Osteocyte (in vitro differentiated cells): ENCODE results near the gene LHX3. TPM values are rescaled to one million over a fixed set of nuclear protein-coding genes. Genes with fewer than 3 reads are reported as not detected.

ENCODE experiments used
- DNase-seq: peaks from one replicate; pipeline ENCODE4 v3.0.0; 2021; ENCODE audit warnings: mixed read lengths; ENCODE audit not compliant: unreplicated experiment; ENCODE audit errors: extremely low spot score
- H3K27ac Mint-ChIP-seq: one replicate; pipeline ENCODE4 v1.8.0; 2021; ENCODE audit warnings: mild to moderate bottlenecking, mixed read lengths; ENCODE audit not compliant: unreplicated experiment
- H3K27me3 Mint-ChIP-seq: one replicate; pipeline ENCODE4 v1.8.0; 2021; ENCODE audit warnings: mixed read lengths; ENCODE audit not compliant: unreplicated experiment
- H3K36me3 Mint-ChIP-seq: one replicate; pipeline ENCODE4 v1.8.0; 2021; ENCODE audit warnings: mixed read lengths; ENCODE audit not compliant: unreplicated experiment
- H3K4me1 Mint-ChIP-seq: one replicate; pipeline ENCODE4 v1.8.0; 2021; ENCODE audit warnings: mixed read lengths; ENCODE audit not compliant: unreplicated experiment
- H3K4me3 Mint-ChIP-seq: one replicate; pipeline ENCODE4 v1.8.0; 2021; ENCODE audit warnings: mild to moderate bottlenecking, moderate library complexity, mixed read lengths; ENCODE audit not compliant: unreplicated experiment
- H3K9me3 Mint-ChIP-seq: one replicate; pipeline ENCODE4 v1.8.0; 2021; ENCODE audit warnings: mixed read lengths; ENCODE audit not compliant: unreplicated experiment
- CTCF ChIP-seq: fragments of 200-600 bp; sonication (generic); IDR thresholded peaks from 2 replicates; pipeline ENCODE4 v1.5.0; 2021; ENCODE audit warnings: antibody characterized with exemption, mild to moderate bottlenecking, moderate library complexity
- total RNA-seq: library from RNA; stranded (reverse); gene quantifications from 2 replicates; pipeline ENCODE4 v1.2.1, GENCODE V29; 2021

Gene LHX3
- total RNA-seq, 1 donor from 2014 or later, result not detected

- Mint-ChIP-seq H3K4me3 (no peak overlapping the region), H3K36me3 (no peaks in the 10 kb centered on the region), H3K27ac (no peak overlapping the region), H3K4me1 (no peaks in the 10 kb centered on the region), H3K9me3 (no peaks in the 10 kb centered on the region), H3K27me3 (no peaks in the 10 kb centered on the region)
- TF ChIP-seq CTCF, result no peak
- no peak for DNase-seq
Observed at GRCh38 chr9:136149337-136149736, 55.6 kb downstream of the LHX3 start.

- no peak for DNase-seq
- TF ChIP-seq CTCF, result no peak
- Mint-ChIP-seq H3K4me3 (no peak overlapping the region), H3K4me1 (no peaks in the 10 kb centered on the region), H3K27ac (no peak overlapping the region), H3K9me3 (no peaks in the 10 kb centered on the region), H3K36me3 (no peaks in the 10 kb centered on the region), H3K27me3 (no peaks in the 10 kb centered on the region)
Observed at GRCh38 chr9:136148766-136149165, 56.2 kb downstream of the LHX3 start.

- no peaks in the 10 kb centered on the region for H3K27me3 Mint-ChIP-seq
- no peak for DNase-seq
- H3K36me3 Mint-ChIP-seq, result no peaks in the 10 kb centered on the region
- no peaks in the 10 kb centered on the region for H3K9me3 Mint-ChIP-seq
- H3K4me1 Mint-ChIP-seq, result no peaks in the 10 kb centered on the region
- no peak for TF ChIP-seq CTCF
- H3K4me3 Mint-ChIP-seq, result no peak overlapping the region
- H3K27ac Mint-ChIP-seq, result no peak overlapping the region
Observed at GRCh38 chr9:136147890-136148714, 56.8 kb downstream of the LHX3 start.

GRCh38 chr9:136147038-136147889 lies 57.7 kb downstream of the LHX3 start:
- H3K4me3 Mint-ChIP-seq, result no peak overlapping the region
- H3K36me3 Mint-ChIP-seq, result no peaks in the 10 kb centered on the region
- TF ChIP-seq CTCF, result no peak
- H3K27ac Mint-ChIP-seq, result no peak overlapping the region
- DNase-seq, result no peak
- H3K27me3 Mint-ChIP-seq, result no peaks in the 10 kb centered on the region
- no peaks in the 10 kb centered on the region for H3K9me3 Mint-ChIP-seq
- H3K4me1 Mint-ChIP-seq, result no peaks in the 10 kb centered on the region

Other genes starting within 250 kb of the LHX3 start
- 38.9 and 41.9 TPM in 2 replicates for gene UBAC1, start 243.8 kb downstream of the LHX3 start, total RNA-seq
- 40.1 and 41.4 TPM in 2 replicates for gene NACC2, start 109.8 kb downstream of the LHX3 start, total RNA-seq
- gene TMEM250, start 86.3 kb downstream of the LHX3 start, total RNA-seq, result 34.0 and 38.2 TPM in 2 replicates
- gene QSOX2, start 40.7 kb upstream of the LHX3 start, total RNA-seq, result 15.5 and 17.1 TPM in 2 replicates
- gene CCDC187, start 99.0 kb upstream of the LHX3 start, total RNA-seq, result not detected in 2 replicates
- 32.5 and 37.1 TPM in 2 replicates for gene GPSM1, start 122.4 kb upstream of the LHX3 start, total RNA-seq
- gene DNLZ, start 158.6 kb upstream of the LHX3 start, total RNA-seq, result 16.6 and 17.6 TPM in 2 replicates
- 0.89 and 0.94 TPM in 2 replicates for gene CARD9, start 168.5 kb upstream of the LHX3 start, total RNA-seq
- 8.9 and 9.9 TPM in 2 replicates for gene SNAPC4, start 195.0 kb upstream of the LHX3 start, total RNA-seq
- gene ENTR1, start 205.5 kb upstream of the LHX3 start, total RNA-seq, result 54.8 and 57.9 TPM in 2 replicates
- 51.9 and 52.8 TPM in 2 replicates for gene PMPCA, start 205.5 kb upstream of the LHX3 start, total RNA-seq
- 16.0 and 16.7 TPM in 2 replicates for gene INPP5E, start 234.7 kb upstream of the LHX3 start, total RNA-seq